NCI-H1105 (cell line): Measurements from ENCODE around the gene ALDH5A1.

Source experiments
- DNase-seq: peaks from one replicate; lab custom pipeline; 2025; lab: John Stamatoyannopoulos, UW

ALDH5A1 gene

GRCh38 chr6:24569811-24570210 is 75.0 kb downstream of the ALDH5A1 start:
- DNase-seq: no peak

- DNase-seq: no peak
Observed at GRCh38 chr6:24571361-24571760, 76.6 kb downstream of the ALDH5A1 start.

- no peak for DNase-seq
Observed at GRCh38 chr6:24574809-24575208, 80.0 kb downstream of the ALDH5A1 start.

- DNase-seq: no peak
Observed at GRCh38 chr6:24576447-24576846, 81.7 kb downstream of the ALDH5A1 start.

GRCh38 chr6:24581084-24581669 is 86.4 kb downstream of the ALDH5A1 start:
- DNase-seq: peak; percentile 64

GRCh38 chr6:24583463-24584381 is 89.0 kb downstream of the ALDH5A1 start:
- DNase-seq: peak; percentile 97

GRCh38 chr6:24584382-24584720 is 89.6 kb downstream of the ALDH5A1 start:
- peak; percentile 89 for DNase-seq
